Daoy (cell line): ENCODE measurements around the gene NIT2. TPM values are rescaled to one million over a fixed set of nuclear protein-coding genes. Genes with fewer than 3 reads are reported as not detected.
A peak's percentile ranks its signal among the peaks of the same experiment; 100 is the strongest.

Source experiments
- DNase-seq: peaks from one replicate; pipeline ENCODE4 v3.0.0-alpha.2; 2015; ENCODE audit warnings: low read depth
- total RNA-seq: library from RNA; depleted of rRNA; stranded (reverse); fragments of >200 nt; shearing (Covaris generic); gene quantifications from 2 replicates; pipeline ENCODE4 v1.2.3, GENCODE V29; 2014; rRNA removed

The NIT2 gene
- total RNA-seq, 1 experiment from 2014 or later = 53.2 TPM

GRCh38 chr3:100396967-100397366 is 62.4 kb downstream of the NIT2 start:
- DNase-seq = no peak

GRCh38 chr3:100399341-100400071 is 64.9 kb downstream of the NIT2 start:
- no peak for DNase-seq

GRCh38 chr3:100400419-100400779 is 65.8 kb downstream of the NIT2 start:
- DNase-seq = peak; percentile 46

GRCh38 chr3:100400780-100401673 is 66.5 kb downstream of the NIT2 start, which contains the start of the genes LNP1 and TOMM70:
LNP1 (plus strand) TSS chr3:100401539; CDS start chr3:100429730, 28,191 bp downstream.
TOMM70 (minus strand) TSS chr3:100401089; CDS start chr3:100400949, 140 bp downstream.
- peak; percentile 98 for DNase-seq

- DNase-seq = peak; percentile 65
Observed at GRCh38 chr3:100401674-100402041, 67.1 kb downstream of the NIT2 start.

- DNase-seq = peak; percentile 18
Observed at GRCh38 chr3:100402256-100402655, 67.7 kb downstream of the NIT2 start.

GRCh38 chr3:100402891-100403290 is 68.3 kb downstream of the NIT2 start:
- DNase-seq = no peak

- peak; percentile 38 for DNase-seq
Observed at GRCh38 chr3:100403362-100404249, 69.0 kb downstream of the NIT2 start.

GRCh38 chr3:100404250-100404548 is 69.6 kb downstream of the NIT2 start:
- no peak for DNase-seq

GRCh38 chr3:100407164-100407563 is 72.6 kb downstream of the NIT2 start:
- no peak for DNase-seq

- DNase-seq = no peak
Observed at GRCh38 chr3:100407977-100408532, 73.5 kb downstream of the NIT2 start.

Other genes with a start within 250 kb of the NIT2 start
- gene FILIP1L, start 220.3 kb upstream of the NIT2 start, total RNA-seq = 26.5 and 29.0 TPM in 2 replicates
- gene TBC1D23, start 73.8 kb upstream of the NIT2 start, total RNA-seq = 47.0 and 84.0 TPM in 2 replicates
- gene TOMM70, start 66.3 kb downstream of the NIT2 start, total RNA-seq = 103 and 107 TPM in 2 replicates
- 7.1 and 8.3 TPM in 2 replicates for gene LNP1, start 66.8 kb downstream of the NIT2 start, total RNA-seq
- 24.5 and 26.9 TPM in 2 replicates for gene TMEM45A, start 157.9 kb downstream of the NIT2 start, total RNA-seq